Astrocyte (in vitro differentiated cells and primary cell): Measurements from ENCODE around the gene GGT1. TPM values are rescaled to one million over a fixed set of nuclear protein-coding genes. Genes with fewer than 3 reads are reported as not detected.
"Not testable (repeated sequence)": the region's sequence is repeated elsewhere in the genome, so short reads cannot be mapped to it uniquely, and the experiment has no call there.

Source experiments
- DNase-seq: peaks from one replicate; pipeline ENCODE4 v3.0.0-alpha.2; 2010; ENCODE audit warnings: low read depth
- FAIRE-seq: peaks from 2 replicates; lab custom pipeline; 2011; peaks lifted over from hg19 to GRCh38; lab: Jason Lieb, UNC
- H2AFZ ChIP-seq: 2 replicates; pipeline ENCODE4 v1.6.0; 2012; ENCODE audit warnings: low read depth, low read length, inconsistent platforms
- H3K27ac ChIP-seq: 2 replicates; pipeline ENCODE4 v1.5.1; 2011; ENCODE audit warnings: low read depth, low read length, inconsistent platforms
- H3K27me3 ChIP-seq: 2 replicates; pipeline ENCODE4 v1.6.0; 2011; ENCODE audit warnings: low read length, inconsistent platforms; ENCODE audit not compliant: insufficient read depth
- H3K36me3 ChIP-seq: 2 replicates; pipeline ENCODE4 v1.5.1; 2011; ENCODE audit warnings: low read length, inconsistent platforms; ENCODE audit not compliant: insufficient read depth
- H3K4me1 ChIP-seq: 2 replicates; pipeline ENCODE4 v1.5.1; 2011; ENCODE audit warnings: low read length, inconsistent platforms; ENCODE audit not compliant: insufficient read depth
- H3K4me2 ChIP-seq: 2 replicates; pipeline ENCODE4 v1.6.0; 2012; ENCODE audit warnings: low read length, inconsistent platforms
- H3K4me3 ChIP-seq: 2 replicates; pipeline ENCODE4 v1.5.1; 2011; ENCODE audit warnings: low read depth, mild to moderate bottlenecking, low read length, inconsistent platforms; ENCODE audit not compliant: insufficient read depth
- H3K79me2 ChIP-seq: 2 replicates; pipeline ENCODE4 v1.6.0; 2012; ENCODE audit warnings: mild to moderate bottlenecking, low read length, inconsistent platforms; ENCODE audit not compliant: insufficient read depth
- H3K9ac ChIP-seq: 2 replicates; pipeline ENCODE4 v1.6.0; 2012; ENCODE audit warnings: mild to moderate bottlenecking, low read length, inconsistent platforms
- H3K9me3 ChIP-seq: 2 replicates; pipeline ENCODE4 v1.5.1; 2012; ENCODE audit warnings: low read depth, mild to moderate bottlenecking, low read length, inconsistent platforms; ENCODE audit not compliant: insufficient read depth
- H4K20me1 ChIP-seq: 2 replicates; pipeline ENCODE4 v1.6.0; 2012; ENCODE audit warnings: low read length, inconsistent platforms; ENCODE audit not compliant: insufficient read depth
- H3K27ac Mint-ChIP-seq: one replicate; pipeline ENCODE4 v1.8.0; 2021; ENCODE audit warnings: mild to moderate bottlenecking, mixed read lengths; ENCODE audit not compliant: unreplicated experiment
- H3K27me3 Mint-ChIP-seq: one replicate; pipeline ENCODE4 v1.8.0; 2021; ENCODE audit warnings: low read depth, mixed read lengths; ENCODE audit not compliant: unreplicated experiment
- H3K36me3 Mint-ChIP-seq: one replicate; pipeline ENCODE4 v1.8.0; 2021; ENCODE audit warnings: low read depth, mixed read lengths; ENCODE audit not compliant: unreplicated experiment
- H3K4me1 Mint-ChIP-seq: one replicate; pipeline ENCODE4 v1.8.0; 2021; ENCODE audit warnings: low read depth, mixed read lengths; ENCODE audit not compliant: unreplicated experiment
- H3K4me3 Mint-ChIP-seq: one replicate; pipeline ENCODE4 v1.8.0; 2021; ENCODE audit warnings: mild to moderate bottlenecking, moderate library complexity, mixed read lengths; ENCODE audit not compliant: unreplicated experiment
- H3K9me3 Mint-ChIP-seq: one replicate; pipeline ENCODE4 v1.8.0; 2021; ENCODE audit warnings: mild to moderate bottlenecking, mixed read lengths; ENCODE audit not compliant: unreplicated experiment
- EZH2 ChIP-seq: IDR thresholded peaks from 2 replicates; pipeline ENCODE4 v1.6.1; 2012; ENCODE audit warnings: mild to moderate bottlenecking, low read length, inconsistent platforms; ENCODE audit not compliant: insufficient read depth
- total RNA-seq: library from RNA; stranded (reverse); gene quantifications from 2 replicates; pipeline ENCODE4 v1.2.1, GENCODE V29; 2021
- TF ChIP-seq, protein P1 (sequence below): IDR thresholded peaks from 2 replicates; pipeline ENCODE4 v1.5.1; 2011; ENCODE audit warnings: low read depth, mild to moderate bottlenecking, inconsistent platforms, low read length, moderate library complexity; ENCODE audit not compliant: insufficient read depth

GGT1 gene
- total RNA-seq, 1 donor from 2014 or later: 2.9 TPM

- Mint-ChIP-seq H3K27ac (peak overlapping the region; percentile 53), H3K27me3 (peaks cover 8% of the 10 kb centered on the region), H3K36me3 (no peaks in the 10 kb centered on the region), H3K9me3 (no peaks in the 10 kb centered on the region), H3K4me1 (peaks cover 7% of the 10 kb centered on the region), H3K4me3 (no peak overlapping the region)
- H3K9ac ChIP-seq: no peak overlapping the region
- H3K4me1 ChIP-seq: no peaks in the 10 kb centered on the region
- H3K4me2 ChIP-seq: no peak overlapping the region
- H3K36me3 ChIP-seq: no peaks in the 10 kb centered on the region
- H3K27ac ChIP-seq: no peak overlapping the region
- no peaks in the 10 kb centered on the region for H3K27me3 ChIP-seq
- no peak for TF ChIP-seq EZH2
- TF ChIP-seq, protein P1, sequence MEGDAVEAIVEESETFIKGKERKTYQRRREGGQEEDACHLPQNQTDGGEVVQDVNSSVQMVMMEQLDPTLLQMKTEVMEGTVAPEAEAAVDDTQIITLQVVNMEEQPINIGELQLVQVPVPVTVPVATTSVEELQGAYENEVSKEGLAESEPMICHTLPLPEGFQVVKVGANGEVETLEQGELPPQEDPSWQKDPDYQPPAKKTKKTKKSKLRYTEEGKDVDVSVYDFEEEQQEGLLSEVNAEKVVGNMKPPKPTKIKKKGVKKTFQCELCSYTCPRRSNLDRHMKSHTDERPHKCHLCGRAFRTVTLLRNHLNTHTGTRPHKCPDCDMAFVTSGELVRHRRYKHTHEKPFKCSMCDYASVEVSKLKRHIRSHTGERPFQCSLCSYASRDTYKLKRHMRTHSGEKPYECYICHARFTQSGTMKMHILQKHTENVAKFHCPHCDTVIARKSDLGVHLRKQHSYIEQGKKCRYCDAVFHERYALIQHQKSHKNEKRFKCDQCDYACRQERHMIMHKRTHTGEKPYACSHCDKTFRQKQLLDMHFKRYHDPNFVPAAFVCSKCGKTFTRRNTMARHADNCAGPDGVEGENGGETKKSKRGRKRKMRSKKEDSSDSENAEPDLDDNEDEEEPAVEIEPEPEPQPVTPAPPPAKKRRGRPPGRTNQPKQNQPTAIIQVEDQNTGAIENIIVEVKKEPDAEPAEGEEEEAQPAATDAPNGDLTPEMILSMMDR: no peak
- H3K9me3 ChIP-seq: no peaks in the 10 kb centered on the region
- H2AFZ ChIP-seq: no peak overlapping the region
- no peaks in the 10 kb centered on the region for H3K79me2 ChIP-seq
- H3K4me3 ChIP-seq: no peak overlapping the region
- no peaks in the 10 kb centered on the region for H4K20me1 ChIP-seq
- DNase-seq (no peak), FAIRE-seq (no peak)
Measured at GRCh38 chr22:24599514-24599913, 3.5 kb upstream of the GGT1 start.

DNA sequence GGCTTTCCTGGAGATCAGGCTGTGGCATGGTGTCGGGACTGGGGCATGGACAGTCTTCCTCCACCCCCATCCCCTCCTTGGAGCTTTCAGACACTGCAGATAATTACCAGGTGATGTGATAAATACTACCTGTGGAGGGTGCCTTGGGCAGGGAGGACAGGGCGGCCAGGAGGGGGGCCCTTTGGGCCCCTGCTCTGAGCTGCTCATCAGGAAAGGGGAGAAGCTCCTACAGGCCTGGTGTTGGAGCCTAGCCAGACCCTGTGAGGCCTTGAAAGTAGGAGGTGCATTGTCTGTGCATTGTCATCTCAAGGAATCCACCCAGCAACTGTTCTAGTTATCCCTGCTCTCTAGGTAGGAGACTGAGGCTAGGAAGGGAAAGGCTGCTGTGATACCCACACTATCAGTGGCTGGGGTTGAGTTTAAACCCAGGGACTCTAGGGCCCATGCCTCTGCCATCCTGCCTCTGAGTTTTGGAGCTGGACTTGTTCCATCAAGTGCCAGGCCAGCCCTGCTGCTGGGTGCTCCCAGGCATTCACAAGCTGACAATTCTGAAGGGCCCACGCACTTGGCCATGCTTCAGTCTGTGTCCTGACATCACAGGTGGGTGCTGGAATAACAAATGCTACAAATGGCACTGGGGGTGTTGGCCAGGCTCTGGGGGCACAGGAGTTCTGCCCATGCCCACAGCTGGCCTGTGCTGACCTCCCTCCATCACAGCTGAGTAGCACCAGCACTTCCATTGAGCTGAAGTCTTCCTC, 2.9 kb upstream of the GGT1 start:
- not testable (repeated sequence) for H3K27me3 ChIP-seq, H3K36me3 ChIP-seq, H3K9ac ChIP-seq, FAIRE-seq, H3K27me3 Mint-ChIP-seq, H3K27ac ChIP-seq, H2AFZ ChIP-seq, H3K79me2 ChIP-seq, DNase-seq, H3K9me3 ChIP-seq, H3K4me1 Mint-ChIP-seq, H3K4me1 ChIP-seq, H3K4me3 Mint-ChIP-seq, H3K4me3 ChIP-seq, H3K4me2 ChIP-seq, H4K20me1 ChIP-seq, H3K36me3 Mint-ChIP-seq, H3K9me3 Mint-ChIP-seq
- H3K27ac Mint-ChIP-seq: peak overlapping the region; percentile 53

DNA sequence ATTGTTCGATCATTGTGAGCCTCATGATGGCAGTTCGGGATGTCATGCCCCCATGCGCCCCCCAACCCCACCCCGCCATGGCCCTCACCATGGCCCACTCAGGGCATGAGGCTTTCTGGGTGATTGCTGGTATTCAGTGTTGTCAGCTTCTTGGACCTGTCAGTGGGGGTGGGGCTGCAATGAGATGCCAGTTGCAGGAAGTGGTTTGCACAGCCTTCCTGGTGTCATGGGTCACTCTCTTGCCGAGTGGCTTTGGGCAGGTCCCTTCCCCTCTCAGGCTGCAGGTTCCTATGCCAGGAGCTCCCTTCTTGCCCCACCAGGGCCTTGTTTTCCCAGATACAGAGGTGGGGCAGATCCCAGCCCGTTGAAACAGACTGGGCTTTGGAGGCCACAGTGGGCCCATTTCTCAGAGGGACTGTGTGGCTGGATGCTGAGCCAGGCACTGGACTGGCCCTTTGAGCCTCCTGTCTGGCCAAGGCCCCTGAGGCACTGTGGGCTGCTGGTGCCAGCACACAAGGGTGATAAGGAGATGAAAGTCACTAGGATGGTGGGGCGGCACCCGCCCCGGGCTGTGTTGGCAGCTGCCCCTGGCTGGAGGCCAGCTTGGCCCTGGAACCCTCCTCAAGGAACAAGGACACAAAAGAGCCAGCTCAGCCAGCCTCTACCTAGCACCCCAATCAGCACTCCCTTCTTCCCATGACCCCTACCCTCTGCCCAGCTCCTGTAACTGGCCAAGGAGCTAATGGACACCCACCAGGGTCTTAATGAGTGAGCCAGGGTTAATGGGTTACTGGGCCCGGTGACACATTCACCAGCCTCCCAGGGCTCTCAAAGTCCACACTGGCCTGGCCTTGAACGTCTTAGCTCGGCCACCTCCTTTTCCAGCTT, 1.5 kb upstream of the GGT1 start:
- peaks cover 7% of the 10 kb centered on the region for H3K4me1 Mint-ChIP-seq

DNA sequence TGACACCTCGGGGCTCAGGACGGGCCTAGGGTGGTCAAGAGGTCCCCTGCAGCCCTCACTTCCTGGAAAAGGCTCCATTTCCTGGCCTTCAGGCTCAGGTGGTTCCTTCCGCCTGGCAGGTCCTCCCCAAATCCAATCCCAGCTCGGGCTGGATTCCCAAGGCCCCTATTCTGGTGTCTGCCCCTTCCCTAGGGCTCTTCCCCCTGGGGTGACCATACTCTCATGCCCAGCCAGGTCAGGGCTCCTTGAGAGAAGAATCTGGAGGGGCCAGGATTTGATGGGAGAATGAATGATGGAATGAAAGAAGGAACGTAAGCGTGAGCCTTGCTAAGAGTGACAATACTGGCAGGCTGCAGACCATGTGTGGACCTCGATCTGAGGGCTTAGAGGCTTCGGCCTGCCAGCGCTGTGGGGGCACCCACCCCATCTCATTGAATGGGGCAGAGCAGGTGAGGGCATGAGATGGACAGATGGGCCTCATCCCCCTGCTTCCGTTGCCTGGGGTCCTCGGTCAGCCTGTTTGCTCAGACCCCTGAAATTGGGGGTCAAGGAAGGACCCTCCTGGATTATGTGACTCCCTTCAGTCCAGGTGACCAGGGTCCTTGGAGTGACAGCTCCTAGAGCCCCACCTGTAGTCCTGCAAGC, 766 bp upstream of the GGT1 start:
- H3K4me3 Mint-ChIP-seq, H3K9me3 ChIP-seq, H3K36me3 Mint-ChIP-seq, H3K4me3 ChIP-seq, H3K27me3 Mint-ChIP-seq, H3K27ac ChIP-seq, H3K9me3 Mint-ChIP-seq, H3K27ac Mint-ChIP-seq, H3K27me3 ChIP-seq, H3K4me1 ChIP-seq, FAIRE-seq, DNase-seq, H3K79me2 ChIP-seq, H3K4me1 Mint-ChIP-seq, H2AFZ ChIP-seq, H3K36me3 ChIP-seq, H4K20me1 ChIP-seq, H3K9ac ChIP-seq, H3K4me2 ChIP-seq: not testable (repeated sequence)

More for the DNA sequence above, 1.5 kb upstream of the GGT1 start:
- Mint-ChIP-seq H3K9me3 (no peaks in the 10 kb centered on the region), H3K4me3 (no peak overlapping the region), H3K27ac (no peak overlapping the region), H3K27me3 (peaks cover 8% of the 10 kb centered on the region), H3K36me3 (peaks cover 1% of the 10 kb centered on the region)
- no peaks in the 10 kb centered on the region for H3K79me2 ChIP-seq
- H3K9me3 ChIP-seq: no peaks in the 10 kb centered on the region
- no peaks in the 10 kb centered on the region for H4K20me1 ChIP-seq
- H3K4me3 ChIP-seq: no peak overlapping the region
- H3K9ac ChIP-seq: no peak overlapping the region
- FAIRE-seq: no peak
- H3K4me1 ChIP-seq: no peaks in the 10 kb centered on the region
- H3K4me2 ChIP-seq: no peak overlapping the region
- no peak for DNase-seq
- H3K36me3 ChIP-seq: no peaks in the 10 kb centered on the region
- no peak overlapping the region for H2AFZ ChIP-seq
- no peak overlapping the region for H3K27ac ChIP-seq
- H3K27me3 ChIP-seq: no peaks in the 10 kb centered on the region
- TF ChIP-seq, protein P1: no peak
- no peak for TF ChIP-seq EZH2
